Coronary artery (tissue), 2 donors: ENCODE data around the gene EFCC1.
A peak's percentile ranks its signal among the peaks of the same experiment; 100 is the strongest.

ENCODE experiments used
- DNase-seq: peaks from one replicate; pipeline ENCODE4 v3.0.0-alpha.2; 2017; ENCODE audit warnings: low spot score
- H3K27ac ChIP-seq, 2 donors: fragments of 200-600 bp; sonication (generic); one replicate each; pipeline ENCODE4 v1.5.1; 2016 to 2019
- H3K4me3 ChIP-seq: fragments of 200-600 bp; sonication (generic); 2 replicates; pipeline ENCODE4 v1.5.1; 2016; ENCODE audit warnings: mild to moderate bottlenecking, moderate library complexity
- CTCF ChIP-seq: fragments of 200-600 bp; sonication (generic); IDR thresholded peaks from one replicate; pipeline ENCODE4 v1.5.1; 2019; ENCODE audit warnings: antibody characterized with exemption

The EFCC1 gene

GRCh38 chr3:129025108-129025507 is 24.0 kb downstream of the EFCC1 start:
- no peak for DNase-seq
- no peak overlapping the region for H3K4me3 ChIP-seq
- no peak for TF ChIP-seq CTCF
- peak overlapping the region in 1 of 2 donors; percentile 76 for H3K27ac ChIP-seq

- TF ChIP-seq CTCF, result no peak
- Histone ChIP-seq H3K27ac (peak overlapping the region in 1 of 2 donors; percentile 76), H3K4me3 (no peak overlapping the region)
- DNase-seq, result no peak
Measured at GRCh38 chr3:129025691-129026435, 24.8 kb downstream of the EFCC1 start.

GRCh38 chr3:129026728-129027543 is 25.8 kb downstream of the EFCC1 start:
- peak; percentile 67 for TF ChIP-seq CTCF
- H3K4me3 ChIP-seq, result peak overlapping the region; percentile 72
- DNase-seq, result peak; percentile 95
- H3K27ac ChIP-seq, result peak overlapping the region; percentile 25 to 76

GRCh38 chr3:129027544-129027880 is 26.4 kb downstream of the EFCC1 start:
- TF ChIP-seq CTCF, result no peak
- H3K4me3 ChIP-seq, result peak overlapping the region; percentile 72
- H3K27ac ChIP-seq, result peak overlapping the region; percentile 25 to 76
- no peak for DNase-seq

- no peak for DNase-seq
- TF ChIP-seq CTCF, result no peak
- Histone ChIP-seq H3K27ac (no peak overlapping the region), H3K4me3 (no peak overlapping the region)
Measured at GRCh38 chr3:129028866-129029265, 27.8 kb downstream of the EFCC1 start.

GRCh38 chr3:129030611-129031010 is 29.5 kb downstream of the EFCC1 start:
- Histone ChIP-seq H3K4me3 (no peak overlapping the region), H3K27ac (no peak overlapping the region)
- no peak for DNase-seq
- TF ChIP-seq CTCF, result no peak
